ENCODE data around the gene UBAP1L.

DNA sequence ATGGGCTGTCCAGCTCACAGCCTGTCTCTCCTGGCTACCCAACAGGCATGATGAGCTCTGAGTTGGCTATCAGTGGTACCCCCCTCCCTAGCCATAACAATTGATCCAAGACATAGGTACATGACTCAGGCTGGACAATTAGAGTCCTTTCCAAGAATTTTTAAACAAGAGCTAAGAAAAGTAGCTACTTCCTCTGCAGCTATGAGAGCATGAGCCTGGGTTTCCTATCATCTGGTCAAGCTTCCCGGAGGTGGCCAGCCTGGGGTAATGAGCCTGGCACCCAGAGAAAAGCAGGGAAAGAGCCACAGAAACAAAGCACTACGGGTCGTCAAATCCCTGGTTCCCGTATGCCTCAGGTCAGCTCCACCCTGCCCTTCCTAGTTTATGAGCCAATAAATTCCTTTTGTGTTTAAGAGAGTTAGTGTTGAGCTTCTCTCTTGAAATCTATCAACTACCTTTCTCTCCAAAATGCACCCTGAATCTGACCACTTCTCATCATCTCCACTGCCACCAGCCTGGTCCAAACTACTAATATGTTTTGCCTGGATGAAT, 72.1 kb downstream of the UBAP1L start:
- no peak for TF ChIP-seq CTCF (IDR thresholded peaks at IDR 0.05)
- TF ChIP-seq POLR2A (IDR thresholded peaks at IDR 0.05): no peak
- TF ChIP-seq POLR2AphosphoS5 (IDR thresholded peaks at IDR 0.05): no peak
- no peak for TF ChIP-seq EP300 (IDR thresholded peaks at IDR 0.05)
